Transverse colon (tissue), 4 donors: ENCODE measurements around the gene WAPL.

Source experiments
- CTCF ChIP-seq, 5 experiments: fragments of 200-600 bp in 3 of 5; fragments of 450-650 bp in 2 of 5; sonication (generic) in 3 of 5; IDR thresholded peaks; 1 replicate in 2 of 5; 2 replicates in 3 of 5; pipeline ENCODE4 v1.5.1; 2016 to 2017; ENCODE audit warnings: antibody characterized with exemption in 5 of 5, inconsistent platforms in 3 of 5, mild to moderate bottlenecking in 2 of 5, moderate library complexity in 1 of 5
- EP300 ChIP-seq: sonication (generic); formaldehyde crosslinking; IDR thresholded peaks from one replicate; pipeline ENCODE4 v1.6.1; 2017; ENCODE audit warnings: antibody characterized with exemption, low read depth
- POLR2A ChIP-seq: fragments of 450-650 bp; IDR thresholded peaks from one replicate; pipeline ENCODE4 v1.6.1; 2016; ENCODE audit warnings: antibody characterized with exemption, mild to moderate bottlenecking, moderate library complexity
- POLR2AphosphoS5 ChIP-seq, 3 donors: sonication (generic); formaldehyde crosslinking; IDR thresholded peaks; one replicate each; pipeline ENCODE4 v1.6.1; 2016; ENCODE audit warnings: antibody characterized with exemption in 3 of 3

GRCh38 chr10:86526606-86527005 lies 5.0 kb upstream of the WAPL start:
- no peak for TF ChIP-seq POLR2AphosphoS5 (IDR thresholded peaks at IDR 0.05)
- no peak for TF ChIP-seq CTCF (IDR thresholded peaks at IDR 0.05)
- no peak for TF ChIP-seq POLR2A
- no peak for TF ChIP-seq EP300
